GM04504 (cell line): ENCODE measurements around the gene HPGDS.
"Not testable (repeated sequence)": the region's sequence is repeated elsewhere in the genome, so short reads cannot be mapped to it uniquely, and the experiment has no call there.

ENCODE experiments used
- DNase-seq: peaks from one replicate; pipeline ENCODE4 v3.0.0-alpha.2; 2012; ENCODE audit warnings: low read depth

Gene HPGDS

DNA sequence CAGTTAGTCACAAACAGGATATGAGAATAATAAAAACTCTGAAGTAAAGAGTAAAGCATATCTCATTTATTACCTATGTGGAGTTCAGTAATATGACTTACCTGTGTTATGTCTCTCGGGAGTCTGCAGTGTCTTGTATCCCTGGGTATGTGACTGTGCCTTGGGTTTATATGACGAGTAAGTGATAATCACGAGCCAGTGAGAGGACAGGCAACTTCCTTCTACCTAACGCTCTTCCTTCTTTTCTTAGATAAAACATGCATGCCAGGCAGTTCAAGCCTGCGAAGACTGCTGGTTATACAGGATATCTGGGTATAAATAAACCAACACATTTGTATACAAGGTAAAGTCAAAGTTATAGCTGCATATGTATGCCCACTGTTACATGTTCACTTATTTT lies at the start of gene HPGDS:
Gene HPGDS, minus strand, starts transcription at position 143 of the 400 bp plus-strand sequence. CDS start 8,207 bp downstream, outside the sequence.
- no peak for DNase-seq

DNA sequence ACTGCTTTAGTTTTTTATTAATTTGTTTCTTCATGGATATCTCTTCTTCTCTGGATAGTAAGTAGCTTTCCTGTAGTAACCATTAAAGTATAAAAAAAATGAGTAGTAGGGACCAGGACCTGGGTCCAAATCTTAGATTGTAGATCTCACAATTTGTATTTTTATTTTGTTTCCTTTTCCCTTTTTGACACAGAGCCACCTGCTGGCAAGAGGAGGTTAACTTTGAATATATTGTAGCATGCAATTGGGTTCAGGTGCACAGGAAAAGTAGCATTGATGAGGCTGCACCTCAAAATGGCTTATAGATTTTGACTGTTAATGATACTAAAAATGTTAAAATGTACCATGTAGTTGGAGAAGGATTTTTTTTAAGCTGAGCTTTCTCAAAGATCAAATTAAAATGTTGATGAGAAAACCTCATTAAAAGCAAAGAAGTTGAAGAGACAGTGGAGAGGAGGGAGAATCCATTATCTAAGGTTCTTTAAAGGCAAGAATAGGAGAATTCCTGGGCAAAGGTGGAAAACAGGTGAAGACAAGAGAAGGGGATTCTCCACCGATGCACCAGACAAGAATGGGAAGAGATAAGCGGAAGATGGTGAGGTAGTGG lies 48.3 kb upstream of the HPGDS start:
- no peak for DNase-seq

DNA sequence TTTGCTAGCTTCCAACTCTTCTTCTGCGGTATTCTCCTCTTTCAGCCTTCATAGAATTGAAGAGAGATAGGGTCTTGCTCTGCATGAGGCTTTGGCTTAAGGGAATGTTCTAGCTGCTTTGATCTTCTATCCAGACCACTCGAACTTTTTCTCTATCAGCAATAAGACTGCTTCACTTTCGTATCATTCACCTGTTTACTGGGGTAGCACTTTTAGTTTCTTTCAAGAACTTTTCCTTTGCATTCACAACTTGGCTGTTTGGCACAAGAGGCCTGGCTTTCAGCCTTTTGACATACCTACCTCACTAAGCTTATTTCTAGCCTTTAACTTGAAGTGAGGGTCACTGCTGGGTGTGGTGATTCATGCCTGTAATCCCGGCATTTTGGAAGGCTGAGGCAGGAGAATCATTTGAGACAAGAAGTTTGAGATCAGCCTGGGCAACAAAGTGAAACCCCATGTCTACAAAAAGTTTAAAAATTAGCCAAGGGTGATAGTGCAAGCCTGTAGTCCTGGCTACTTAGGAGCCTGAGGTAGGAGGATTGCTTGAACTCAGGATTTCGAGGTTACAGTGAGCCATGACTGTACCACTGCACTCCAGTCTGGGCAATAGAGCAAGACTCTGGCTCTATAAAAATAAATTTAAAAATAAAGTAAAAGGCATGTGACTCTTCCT lies 47.1 kb upstream of the HPGDS start:
- DNase-seq: no peak

DNA sequence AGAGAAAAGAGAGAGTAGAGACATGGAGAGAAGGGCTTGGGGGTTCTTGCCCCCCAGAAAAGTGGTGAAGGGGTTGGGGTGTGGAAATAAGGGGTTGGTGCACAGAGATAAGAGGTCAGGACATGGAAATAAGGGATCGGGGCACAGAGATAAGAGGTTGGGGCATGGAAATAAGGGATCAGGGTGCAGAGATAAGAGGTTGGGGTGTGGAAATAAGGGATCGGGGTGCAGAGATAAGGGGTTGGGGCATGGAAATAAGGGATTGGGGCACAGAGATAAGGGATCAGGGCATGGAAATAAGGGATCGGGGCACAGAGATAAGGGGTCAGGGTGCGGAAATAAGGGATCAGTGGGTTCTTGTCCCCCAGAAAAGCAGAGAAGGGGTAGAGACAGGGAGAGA lies 45.3 kb upstream of the HPGDS start:
- DNase-seq: not testable (repeated sequence)

DNA sequence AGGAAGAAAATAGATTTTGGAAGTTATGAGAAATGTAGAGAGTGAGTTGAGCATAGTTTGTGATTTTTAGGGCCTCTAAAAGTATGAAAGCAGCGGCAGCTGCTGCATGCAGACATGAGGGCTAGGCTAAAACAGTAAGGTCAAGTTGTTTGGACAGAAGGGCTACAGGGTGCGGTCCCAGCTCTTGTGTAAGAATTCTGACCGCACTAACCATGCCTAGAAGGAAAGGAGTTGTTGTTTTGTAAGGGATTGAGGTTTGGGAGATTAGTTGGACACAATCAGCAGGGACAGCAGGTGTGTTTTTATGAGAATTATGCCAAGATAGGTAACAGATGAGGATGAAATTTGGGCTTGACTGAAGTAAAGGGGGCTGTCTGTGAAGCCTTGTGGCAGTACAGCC lies 42.8 kb upstream of the HPGDS start:
- not testable (repeated sequence) for DNase-seq

DNA sequence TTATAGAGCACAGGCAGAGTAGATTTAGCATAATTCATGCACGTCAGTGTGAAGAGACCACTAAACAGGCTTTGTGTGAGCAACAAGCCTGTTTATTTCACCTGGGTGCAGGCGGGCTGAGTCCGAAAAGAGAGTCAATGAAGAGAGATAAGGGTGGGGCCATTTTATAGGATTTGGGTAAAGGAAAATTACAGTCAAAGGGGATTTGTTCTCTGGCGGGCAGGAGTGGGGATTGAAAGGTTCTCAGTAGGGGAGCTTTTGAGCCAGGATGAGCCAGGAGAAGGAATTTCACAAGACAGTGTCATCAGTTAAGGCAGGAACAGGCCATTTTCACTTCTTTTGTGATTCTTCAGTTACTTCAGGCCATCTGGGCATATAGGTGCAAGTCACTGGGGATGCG lies 40.3 kb upstream of the HPGDS start:
- not testable (repeated sequence) for DNase-seq

DNA sequence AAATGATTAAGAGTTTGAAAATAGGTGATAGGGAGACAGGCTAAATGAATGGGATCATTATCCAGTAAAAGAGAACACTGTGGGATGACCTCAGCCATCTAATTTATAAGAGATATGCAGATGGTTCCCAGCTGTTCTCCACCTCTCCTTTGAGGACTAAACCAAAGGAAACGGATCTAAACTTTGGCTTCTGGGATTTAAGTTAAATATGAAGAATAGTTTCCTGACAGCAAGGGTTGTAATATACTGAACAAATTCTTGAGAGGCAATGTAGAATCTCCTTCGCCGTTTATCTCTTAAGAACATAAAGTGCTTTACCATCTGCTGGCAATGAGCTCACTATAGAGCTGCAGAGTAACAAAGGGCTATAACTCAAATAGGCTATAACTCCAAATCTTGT lies 35.4 kb upstream of the HPGDS start:
- DNase-seq: no peak

DNA sequence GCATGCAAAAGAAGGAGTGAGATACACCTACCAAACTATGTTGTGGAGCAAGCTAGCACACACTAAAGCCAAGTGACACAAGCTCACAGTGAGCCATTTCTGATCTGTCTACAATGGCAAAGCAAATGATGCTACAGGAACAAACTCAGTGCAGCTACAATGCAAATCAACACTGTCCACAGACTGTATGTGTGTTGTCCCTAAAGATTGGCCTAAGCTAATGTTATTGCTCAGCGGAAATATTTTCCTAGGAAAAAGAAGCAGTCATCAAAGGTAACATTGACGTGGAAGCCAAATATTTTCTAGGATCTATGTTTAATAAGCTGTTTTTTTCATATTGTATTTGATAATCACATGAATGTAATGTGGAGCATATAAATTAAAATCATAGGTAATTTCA lies 34.7 kb upstream of the HPGDS start:
- DNase-seq: no peak

DNA sequence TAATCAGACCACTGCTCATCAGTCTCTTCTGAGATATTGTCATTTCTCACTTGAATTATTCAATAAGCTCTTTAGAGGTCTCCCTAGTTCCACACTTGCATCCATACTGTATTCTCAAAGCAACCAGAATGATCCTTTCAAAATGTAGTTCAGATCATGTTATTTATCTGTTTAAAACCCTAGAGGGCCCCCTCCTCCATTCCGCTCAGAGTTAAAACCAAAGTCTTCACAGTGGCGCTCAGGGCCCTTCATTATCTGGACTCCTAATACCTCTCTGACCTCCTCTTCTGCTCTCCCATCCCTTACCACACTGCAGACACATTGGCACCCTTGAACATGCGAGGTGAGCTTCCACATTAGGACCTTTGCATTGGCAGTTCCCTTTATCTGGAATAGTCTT lies 32.7 kb upstream of the HPGDS start:
- no peak for DNase-seq

DNA sequence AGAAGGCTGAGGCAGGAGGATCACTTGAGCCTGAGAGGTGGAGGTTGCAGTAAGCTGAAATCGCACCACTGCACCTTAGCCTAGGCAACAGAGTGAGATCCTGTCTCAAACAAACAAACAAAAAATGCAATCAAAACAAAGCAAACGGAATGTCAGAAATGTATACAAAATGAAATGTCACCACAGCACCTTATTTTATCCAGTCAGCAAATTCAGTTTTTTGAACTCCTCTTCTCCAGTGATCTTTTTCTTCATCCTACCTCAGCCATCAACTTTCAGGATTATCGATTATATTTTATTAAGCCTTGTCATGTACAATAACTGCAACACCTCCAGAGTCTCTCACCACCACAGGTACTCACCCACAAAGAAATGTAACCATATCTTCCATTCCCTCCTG lies 31.1 kb upstream of the HPGDS start:
- no peak for DNase-seq

DNA sequence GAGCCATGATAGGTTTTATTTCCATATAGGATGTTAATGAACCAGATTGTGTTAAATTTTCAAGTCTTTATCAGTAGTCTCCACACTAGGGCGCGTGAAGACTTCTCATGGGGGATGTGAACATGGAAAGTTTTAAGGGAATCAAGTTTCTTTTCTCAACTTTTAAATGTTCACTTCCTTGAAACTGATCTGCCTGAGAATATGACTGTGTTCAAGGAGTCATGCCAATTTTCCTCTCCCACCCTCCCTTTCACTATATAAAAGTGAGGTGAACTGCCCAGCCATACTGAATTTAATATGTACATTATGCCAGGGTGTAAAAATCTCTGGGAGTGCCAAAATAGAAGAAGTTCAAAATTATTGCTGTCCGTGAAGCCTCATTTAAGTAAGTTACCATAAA lies 30.4 kb upstream of the HPGDS start:
- no peak for DNase-seq

DNA sequence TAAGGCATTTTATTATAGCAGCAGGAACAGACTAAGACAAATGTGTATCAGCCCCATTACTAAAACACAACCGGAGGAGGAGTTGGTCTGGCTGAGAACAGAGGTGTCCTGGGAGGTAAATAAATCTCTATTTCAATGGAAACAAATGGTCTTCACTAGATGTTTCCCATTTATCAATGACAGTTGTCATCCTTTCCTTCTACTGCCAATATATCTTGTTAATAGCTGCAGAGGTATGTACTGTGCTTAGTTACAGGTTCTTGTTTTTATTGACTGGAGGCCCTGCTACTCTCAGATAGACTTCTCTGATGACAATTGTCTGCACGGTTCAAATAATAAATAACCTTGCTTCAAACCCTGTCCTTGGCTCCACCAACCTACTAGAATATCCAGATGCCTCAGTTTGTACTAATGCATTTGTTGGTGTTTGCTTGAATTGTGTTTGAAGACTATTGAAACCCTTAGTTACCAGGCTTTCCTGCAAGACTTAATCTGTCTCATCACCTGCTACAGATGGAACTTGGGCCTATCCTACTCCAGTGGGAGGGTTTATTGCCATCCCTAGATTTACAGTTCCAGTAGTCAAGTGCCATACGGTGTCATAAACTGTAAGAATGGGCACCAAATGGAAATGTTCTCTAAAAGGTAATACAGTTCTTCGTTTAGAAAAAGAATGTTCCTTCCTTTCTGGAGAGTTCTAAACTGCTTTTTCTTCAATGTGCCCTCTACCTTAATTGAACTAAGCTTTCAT lies 29.8 kb upstream of the HPGDS start:
- DNase-seq: no peak

DNA sequence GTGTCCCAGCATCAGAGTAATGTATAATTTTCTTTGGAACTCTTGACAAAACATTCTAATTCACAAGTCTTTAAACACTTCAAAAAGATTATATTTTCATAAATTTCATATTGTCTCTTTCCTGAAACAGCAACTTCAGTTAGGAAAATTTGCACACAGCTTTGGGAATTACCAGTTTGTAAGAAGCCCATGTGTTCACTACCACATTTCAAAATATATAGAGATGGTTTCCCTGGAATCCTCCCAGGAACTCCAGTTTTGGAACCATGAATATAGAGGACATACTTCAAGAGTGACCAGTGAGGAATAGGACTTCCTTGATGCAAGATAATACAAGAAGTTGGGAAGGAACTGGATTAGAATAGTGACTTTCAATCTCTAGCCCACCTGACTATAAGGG lies 28.7 kb upstream of the HPGDS start:
- no peak for DNase-seq

DNA sequence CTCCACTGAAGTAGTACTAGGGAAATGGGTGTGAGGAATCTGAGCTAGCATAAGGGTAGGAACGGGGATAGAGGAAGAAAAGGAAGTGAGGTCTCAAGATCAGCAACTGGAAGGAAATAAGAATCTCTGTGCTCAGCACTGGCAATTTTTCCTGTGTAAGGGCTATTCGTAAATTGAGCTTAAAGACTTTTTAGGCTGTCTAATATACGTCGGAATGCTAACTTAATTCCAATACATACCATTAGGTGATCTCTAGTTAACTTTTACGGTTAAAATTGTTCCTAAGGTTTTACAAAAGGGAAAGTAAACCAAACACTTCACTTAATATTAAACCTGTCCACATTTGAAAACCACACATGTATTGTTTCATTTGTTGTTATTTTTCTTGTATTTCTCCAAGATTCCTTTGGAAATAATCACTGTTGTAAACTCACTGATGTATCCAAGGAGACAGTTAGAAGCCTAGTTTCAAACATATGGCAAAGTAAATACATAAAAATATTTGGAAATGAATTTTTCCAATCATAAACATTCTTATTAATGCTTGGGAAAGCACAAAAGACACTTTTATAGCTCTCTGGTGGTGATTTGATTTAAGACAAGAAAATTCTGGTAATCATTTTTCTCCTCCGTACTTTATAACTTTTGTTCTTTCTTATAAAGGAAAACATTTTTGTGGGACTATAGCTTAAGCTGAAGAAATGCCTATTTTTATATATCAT lies 28.1 kb upstream of the HPGDS start:
- DNase-seq: no peak

DNA sequence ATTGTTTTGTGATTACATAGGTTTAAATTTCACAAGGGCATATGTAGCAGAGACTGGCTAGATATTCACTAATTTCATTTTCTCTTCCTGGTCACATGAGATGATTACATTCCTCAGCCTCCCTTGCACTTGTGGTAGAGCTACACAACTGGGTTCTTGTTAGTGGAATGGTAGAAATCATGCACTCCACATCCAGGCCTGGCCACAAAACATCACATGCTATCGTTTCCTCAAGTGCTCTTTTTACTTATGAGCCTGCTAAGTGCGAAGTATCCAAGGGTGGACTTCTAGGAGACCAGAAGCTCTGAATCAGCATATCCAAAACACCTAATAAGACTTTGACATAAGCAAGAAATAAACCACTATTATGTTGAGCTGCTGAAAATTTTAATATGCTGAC lies 26.4 kb upstream of the HPGDS start:
- no peak for DNase-seq

DNA sequence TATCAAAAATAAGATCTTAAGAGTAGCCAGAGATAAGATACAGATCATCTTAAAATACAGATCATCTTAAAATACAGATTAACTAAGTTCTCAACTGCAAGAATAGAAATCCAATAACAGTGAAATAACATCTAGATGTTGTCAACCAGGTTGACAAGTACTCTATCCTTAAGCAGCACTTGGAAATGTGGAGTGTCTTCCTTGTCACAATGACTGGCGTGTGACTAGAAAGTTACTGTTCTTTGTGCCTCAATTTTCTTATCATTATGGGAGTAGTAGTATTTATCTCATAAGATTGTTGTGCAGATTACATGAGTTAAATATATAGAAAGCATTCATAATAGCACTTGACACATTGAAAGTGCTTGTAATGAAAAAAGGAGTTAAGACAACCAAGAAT lies 25.8 kb upstream of the HPGDS start:
- DNase-seq: no peak

DNA sequence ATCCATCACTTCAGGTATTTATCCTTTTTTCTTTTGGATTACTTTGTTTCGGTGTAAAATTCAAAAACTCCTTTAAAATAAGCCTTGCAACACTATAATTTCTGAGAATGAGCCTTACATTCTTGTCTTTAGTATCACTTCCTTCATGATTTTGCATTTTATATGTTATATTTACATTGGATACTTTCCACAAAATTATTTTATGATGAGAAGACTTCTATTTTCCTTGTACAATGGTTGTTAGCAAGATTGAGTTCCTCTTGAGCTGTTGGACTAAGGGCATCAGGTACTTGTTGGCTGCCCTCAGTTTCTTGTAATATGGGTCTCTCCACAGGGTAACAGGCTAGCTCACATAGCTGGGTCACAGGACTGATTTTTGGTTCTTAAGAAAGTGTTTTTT lies 22.7 kb upstream of the HPGDS start:
- no peak for DNase-seq

DNA sequence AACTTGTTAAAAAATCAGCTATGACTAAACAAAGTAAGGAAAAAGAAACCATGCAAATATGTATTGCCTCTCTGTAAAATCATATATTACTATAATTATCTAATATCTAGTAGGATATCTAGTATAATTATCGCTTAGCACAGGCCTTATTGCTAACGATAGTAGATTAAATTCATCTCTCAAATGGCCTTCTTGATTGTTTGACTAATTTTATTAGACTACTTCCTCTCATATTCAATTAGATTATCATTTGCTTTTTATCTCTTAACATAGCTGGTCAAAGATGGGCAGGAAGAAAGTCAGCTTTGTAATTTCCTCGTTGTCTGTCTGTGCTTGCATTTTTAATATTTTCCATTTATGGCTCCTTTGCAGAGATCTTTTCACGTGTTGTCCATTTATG lies 21.9 kb upstream of the HPGDS start:
- DNase-seq: no peak

DNA sequence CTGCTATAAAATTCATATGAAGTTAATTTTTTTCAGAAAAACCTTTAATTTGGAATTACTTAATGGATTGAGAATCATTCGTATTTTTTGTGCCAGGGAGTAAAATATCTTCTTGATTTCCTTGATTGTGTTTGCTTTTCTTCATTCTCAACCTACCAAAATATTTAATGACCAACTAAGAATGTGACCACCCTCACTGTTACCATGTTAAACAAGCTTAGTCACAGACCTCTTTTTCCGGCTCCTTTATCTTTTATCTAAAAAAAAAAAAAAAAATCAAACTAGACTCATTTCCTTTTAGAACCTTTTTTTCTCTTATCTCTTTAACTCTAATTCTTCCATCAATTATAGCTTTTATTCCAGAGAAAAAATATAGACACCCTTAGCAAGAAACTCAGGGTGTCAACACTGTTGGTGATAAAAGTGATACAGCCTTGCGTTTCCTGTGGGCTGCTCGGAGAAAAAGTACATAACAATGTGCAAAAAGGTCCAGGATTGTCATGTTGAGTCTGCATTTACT lies 20.6 kb upstream of the HPGDS start:
- DNase-seq: no peak

DNA sequence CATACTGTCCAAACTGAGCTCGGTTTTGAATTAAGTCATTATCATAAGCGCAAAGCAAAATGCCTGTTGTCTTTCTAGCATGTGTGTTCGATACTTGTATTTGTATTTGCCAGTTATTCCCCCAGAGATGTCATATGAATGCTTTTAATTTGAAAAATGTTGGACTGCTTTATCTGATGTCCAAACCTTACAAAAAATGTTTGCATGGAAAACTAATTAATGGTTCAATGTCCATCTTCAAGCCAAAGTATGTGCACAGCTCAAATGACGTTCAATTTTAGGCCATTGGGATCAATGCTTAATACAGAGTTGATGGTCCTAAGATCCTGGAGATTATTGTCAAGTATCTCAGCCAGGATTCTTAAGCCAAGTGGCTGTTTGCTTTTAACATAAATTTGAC lies 17.2 kb upstream of the HPGDS start:
- DNase-seq: no peak

DNA sequence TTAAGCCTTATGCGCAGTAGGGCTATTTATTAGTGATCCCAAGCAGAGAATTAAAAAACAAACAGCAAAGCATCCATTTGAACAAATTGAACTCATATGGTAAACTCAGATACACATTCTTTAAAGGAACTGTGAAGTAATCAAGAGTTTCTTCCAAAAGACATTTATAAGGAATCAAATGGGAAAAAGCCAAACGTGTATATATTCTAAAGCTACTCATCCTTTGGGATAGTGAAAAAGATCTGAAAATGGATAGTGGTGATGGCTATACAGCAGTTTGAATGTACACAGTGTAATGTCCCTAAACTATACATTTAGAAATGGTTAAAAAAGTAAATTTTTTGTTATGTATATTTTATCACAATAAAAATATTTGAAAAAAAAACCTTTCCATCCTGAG lies 16.6 kb upstream of the HPGDS start:
- no peak for DNase-seq

DNA sequence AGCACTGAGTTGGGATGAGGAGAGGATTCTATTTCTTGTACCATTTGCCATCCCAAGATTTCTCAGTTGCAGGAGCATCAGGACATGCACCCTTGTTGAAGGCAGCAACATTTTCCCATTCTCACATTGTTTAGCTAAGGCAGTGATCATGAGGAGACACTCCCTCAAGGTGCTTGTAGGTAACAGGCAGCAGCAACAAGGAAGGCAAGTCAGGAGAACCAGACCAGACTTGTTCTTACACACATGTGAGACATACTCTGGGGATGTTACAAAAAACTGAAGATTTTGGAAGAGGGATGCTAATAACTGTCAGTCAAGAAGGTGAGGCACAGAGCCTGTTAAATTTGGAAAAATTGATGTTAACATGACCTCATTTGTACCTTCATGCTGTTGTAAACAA lies 15.5 kb upstream of the HPGDS start:
- DNase-seq: no peak

DNA sequence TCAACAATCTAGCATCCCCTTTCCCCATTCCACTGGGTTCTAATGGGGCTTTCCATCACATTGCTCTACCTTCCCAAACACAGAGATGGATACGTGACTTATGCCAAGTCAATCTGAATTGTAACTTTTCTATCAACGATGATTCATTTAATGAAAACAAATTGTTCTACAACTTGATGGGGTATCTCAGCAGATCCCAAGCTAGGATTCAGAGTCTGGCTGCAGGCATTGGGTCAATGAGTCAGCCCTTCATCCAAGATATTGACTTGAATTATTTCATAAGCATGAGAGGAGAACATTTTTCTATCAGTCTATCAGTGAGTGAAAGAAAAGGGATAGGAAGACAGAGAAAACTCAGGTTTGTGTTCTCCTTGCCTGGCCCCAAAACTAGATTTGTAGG lies 15.0 kb upstream of the HPGDS start:
- DNase-seq: no peak
